ENCODE data around the gene NNT. TPM values are rescaled to one million over a fixed set of nuclear protein-coding genes. Genes with fewer than 3 reads are reported as not detected.

NNT gene
- total and polyA plus RNA-seq, 2 of the 13 experiments (the other 11 are each of a cell fraction or from before 2014, with no cell fraction given) = 21.1 to 58.0 TPM

GRCh38 chr5:43602461-43603343 lies at the start of gene NNT (continued):
- peak; percentile 55; the same call in 1 of the 2 replicates for TF ChIP-seq MTA1 (CRISPR knock-in tag; IDR thresholded peaks at IDR 0.05; ENCODE audit: borderline replicate concordance)
- TF ChIP-seq, protein P1, sequence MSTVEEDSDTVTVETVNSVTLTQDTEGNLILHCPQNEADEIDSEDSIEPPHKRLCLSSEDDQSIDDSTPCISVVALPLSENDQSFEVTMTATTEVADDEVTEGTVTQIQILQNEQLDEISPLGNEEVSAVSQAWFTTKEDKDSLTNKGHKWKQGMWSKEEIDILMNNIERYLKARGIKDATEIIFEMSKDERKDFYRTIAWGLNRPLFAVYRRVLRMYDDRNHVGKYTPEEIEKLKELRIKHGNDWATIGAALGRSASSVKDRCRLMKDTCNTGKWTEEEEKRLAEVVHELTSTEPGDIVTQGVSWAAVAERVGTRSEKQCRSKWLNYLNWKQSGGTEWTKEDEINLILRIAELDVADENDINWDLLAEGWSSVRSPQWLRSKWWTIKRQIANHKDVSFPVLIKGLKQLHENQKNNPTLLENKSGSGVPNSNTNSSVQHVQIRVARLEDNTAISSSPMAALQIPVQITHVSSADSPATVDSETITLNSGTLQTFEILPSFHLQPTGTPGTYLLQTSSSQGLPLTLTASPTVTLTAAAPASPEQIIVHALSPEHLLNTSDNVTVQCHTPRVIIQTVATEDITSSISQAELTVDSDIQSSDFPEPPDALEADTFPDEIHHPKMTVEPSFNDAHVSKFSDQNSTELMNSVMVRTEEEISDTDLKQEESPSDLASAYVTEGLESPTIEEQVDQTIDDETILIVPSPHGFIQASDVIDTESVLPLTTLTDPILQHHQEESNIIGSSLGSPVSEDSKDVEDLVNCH (CRISPR knock-in tag; IDR thresholded peaks at IDR 0.05) = no peak
- TF ChIP-seq GPN1 (CRISPR knock-in tag; IDR thresholded peaks at IDR 0.05; ENCODE audit: borderline replicate concordance) = no peak
- peak; percentile 93; the same call in 1 of the 2 replicates for TF ChIP-seq ZNF773 (CRISPR knock-in tag; IDR thresholded peaks at IDR 0.05; ENCODE audit: borderline replicate concordance)
- TF ChIP-seq, protein P2, sequence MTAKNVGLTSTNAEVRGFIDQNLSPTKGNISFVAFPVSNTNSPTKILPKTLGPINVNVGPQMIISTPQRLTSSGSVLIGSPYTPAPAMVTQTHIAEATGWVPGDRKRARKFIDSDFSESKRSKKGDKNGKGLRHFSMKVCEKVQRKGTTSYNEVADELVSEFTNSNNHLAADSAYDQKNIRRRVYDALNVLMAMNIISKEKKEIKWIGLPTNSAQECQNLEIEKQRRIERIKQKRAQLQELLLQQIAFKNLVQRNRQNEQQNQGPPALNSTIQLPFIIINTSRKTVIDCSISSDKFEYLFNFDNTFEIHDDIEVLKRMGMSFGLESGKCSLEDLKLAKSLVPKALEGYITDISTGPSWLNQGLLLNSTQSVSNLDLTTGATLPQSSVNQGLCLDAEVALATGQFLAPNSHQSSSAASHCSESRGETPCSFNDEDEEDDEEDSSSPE (CRISPR knock-in tag; IDR thresholded peaks at IDR 0.05) = peak; percentile 84
- TF ChIP-seq ZNF432 (CRISPR knock-in tag; IDR thresholded peaks at IDR 0.05; ENCODE audit: borderline replicate concordance) = no peak
- TF ChIP-seq ZNF790 (CRISPR knock-in tag; IDR thresholded peaks at IDR 0.05; ENCODE audit: borderline replicate concordance) = no peak
- TF ChIP-seq, protein P3, sequence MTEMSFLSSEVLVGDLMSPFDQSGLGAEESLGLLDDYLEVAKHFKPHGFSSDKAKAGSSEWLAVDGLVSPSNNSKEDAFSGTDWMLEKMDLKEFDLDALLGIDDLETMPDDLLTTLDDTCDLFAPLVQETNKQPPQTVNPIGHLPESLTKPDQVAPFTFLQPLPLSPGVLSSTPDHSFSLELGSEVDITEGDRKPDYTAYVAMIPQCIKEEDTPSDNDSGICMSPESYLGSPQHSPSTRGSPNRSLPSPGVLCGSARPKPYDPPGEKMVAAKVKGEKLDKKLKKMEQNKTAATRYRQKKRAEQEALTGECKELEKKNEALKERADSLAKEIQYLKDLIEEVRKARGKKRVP (CRISPR knock-in tag; IDR thresholded peaks at IDR 0.05) = no peak
- no peak for TF ChIP-seq NFRKB (IDR thresholded peaks at IDR 0.05)
- no peak for TF ChIP-seq ZBTB42 (CRISPR knock-in tag; IDR thresholded peaks at IDR 0.05)
- no peak for TF ChIP-seq ZNF234 (CRISPR knock-in tag; conservative IDR thresholded peaks at IDR 0.05)
- peak; percentile 80; the same call in 1 of the 2 replicates for TF ChIP-seq KAT7 (CRISPR knock-in tag; IDR thresholded peaks at IDR 0.05; ENCODE audit: borderline replicate concordance)
- no peak for TF ChIP-seq ZNF350 (CRISPR knock-in tag; IDR thresholded peaks at IDR 0.05; ENCODE audit: borderline replicate concordance, low read depth)
- TF ChIP-seq, protein P4, sequence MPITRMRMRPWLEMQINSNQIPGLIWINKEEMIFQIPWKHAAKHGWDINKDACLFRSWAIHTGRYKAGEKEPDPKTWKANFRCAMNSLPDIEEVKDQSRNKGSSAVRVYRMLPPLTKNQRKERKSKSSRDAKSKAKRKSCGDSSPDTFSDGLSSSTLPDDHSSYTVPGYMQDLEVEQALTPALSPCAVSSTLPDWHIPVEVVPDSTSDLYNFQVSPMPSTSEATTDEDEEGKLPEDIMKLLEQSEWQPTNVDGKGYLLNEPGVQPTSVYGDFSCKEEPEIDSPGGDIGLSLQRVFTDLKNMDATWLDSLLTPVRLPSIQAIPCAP (CRISPR knock-in tag; IDR thresholded peaks at IDR 0.05; ENCODE audit: low read depth) = no peak
- peak; percentile 55 for TF ChIP-seq RAD51 (IDR thresholded peaks at IDR 0.05; ENCODE audit: borderline replicate concordance)
- TF ChIP-seq PCBP2 (optimal IDR thresholded peaks at IDR 0.05; ENCODE audit: low read depth, low read length, poor library complexity, severe bottlenecking) = no peak
- TF ChIP-seq ZNF572 (CRISPR knock-in tag; IDR thresholded peaks at IDR 0.05) = 0 out of 2 replicates have a peak, but pooled peaks have one; percentile 37
- TF ChIP-seq, protein P5, sequence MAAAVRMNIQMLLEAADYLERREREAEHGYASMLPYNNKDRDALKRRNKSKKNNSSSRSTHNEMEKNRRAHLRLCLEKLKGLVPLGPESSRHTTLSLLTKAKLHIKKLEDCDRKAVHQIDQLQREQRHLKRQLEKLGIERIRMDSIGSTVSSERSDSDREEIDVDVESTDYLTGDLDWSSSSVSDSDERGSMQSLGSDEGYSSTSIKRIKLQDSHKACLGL (CRISPR knock-in tag; IDR thresholded peaks at IDR 0.05) = peak; percentile 76
- peak; percentile 65; the same call in 1 of the 2 replicates for TF ChIP-seq ARNT2 (CRISPR knock-in tag; IDR thresholded peaks at IDR 0.05; ENCODE audit: low read depth)
- TF ChIP-seq ZNF33A (CRISPR knock-in tag; IDR thresholded peaks at IDR 0.05; ENCODE audit: borderline replicate concordance) = no peak
- 0 out of 2 replicates have a peak, but pooled peaks have one; percentile 71 for TF ChIP-seq TP53 (CRISPR knock-in tag; conservative IDR thresholded peaks at IDR 0.05)
- TF ChIP-seq ZNF772 (CRISPR knock-in tag; IDR thresholded peaks at IDR 0.05) = no peak
- TF ChIP-seq AGO1 (IDR thresholded peaks at IDR 0.05; ENCODE audit: low read depth, low read length, poor library complexity, severe bottlenecking) = no peak
- no peak for TF ChIP-seq NFYC (CRISPR knock-in tag; IDR thresholded peaks at IDR 0.05)

All from HepG2 (cell line).